Suprapubic skin (tissue), 4 donors: ENCODE measurements around the gene SLC16A3. TPM values are rescaled to one million over a fixed set of nuclear protein-coding genes. Genes with fewer than 3 reads are reported as not detected.

ENCODE experiments used
- DNase-seq, 2 donors: peaks; one replicate each; pipeline ENCODE4 v3.0.0-alpha.2; 2019; ENCODE audit warnings: low spot score in 2 of 2
- H3K27ac ChIP-seq: fragments of 200-600 bp; sonication (generic); one replicate; pipeline ENCODE4 v1.5.1; 2019
- H3K27me3 ChIP-seq: fragments of 200-600 bp; sonication (generic); one replicate; pipeline ENCODE4 v1.5.1; 2019
- H3K36me3 ChIP-seq: fragments of 200-600 bp; sonication (generic); one replicate; pipeline ENCODE4 v1.5.1; 2019
- H3K4me1 ChIP-seq: fragments of 200-600 bp; sonication (generic); one replicate; pipeline ENCODE4 v1.5.1; 2019
- H3K4me3 ChIP-seq: fragments of 200-600 bp; sonication (generic); one replicate; pipeline ENCODE4 v1.5.1; 2019; ENCODE audit warnings: mild to moderate bottlenecking
- H3K9me3 ChIP-seq: fragments of 200-600 bp; sonication (generic); one replicate; pipeline ENCODE4 v1.5.1; 2019
- CTCF ChIP-seq, 2 donors: fragments of 200-600 bp in 1 of 2; fragments of 450-650 bp in 1 of 2; sonication (generic) in 1 of 2; IDR thresholded peaks; one replicate each; pipeline ENCODE4 v1.5.1; 2016 to 2019; ENCODE audit warnings: antibody characterized with exemption in 2 of 2, mild to moderate bottlenecking in 1 of 2, moderate library complexity in 1 of 2
- EP300 ChIP-seq: sonication (generic); formaldehyde crosslinking; IDR thresholded peaks from one replicate; pipeline ENCODE4 v1.6.1; 2017; ENCODE audit warnings: antibody characterized with exemption
- POLR2A ChIP-seq, 2 donors: fragments of 450-650 bp; IDR thresholded peaks; one replicate each; pipeline ENCODE4 v1.6.1; 2017; ENCODE audit warnings: antibody characterized with exemption in 2 of 2, mild to moderate bottlenecking in 2 of 2, moderate library complexity in 2 of 2
- POLR2AphosphoS5 ChIP-seq, 3 donors: sonication (generic); formaldehyde crosslinking; IDR thresholded peaks; one replicate each; pipeline ENCODE4 v1.6.1; 2017; ENCODE audit warnings: antibody characterized with exemption in 3 of 3
- WGBS: methylation state at CpG from one replicate; pipeline ENCODE4 v1.1.5; 2018; 5-methylcytosine and 5-hydroxymethylcytosine counted together
- total RNA-seq, 4 donors: library from RNA; depleted of rRNA; stranded (reverse); fragments of >200 nt; gene quantifications; one replicate each; pipeline ENCODE4 v1.1.0, GENCODE V29; 2016

Gene SLC16A3
- total RNA-seq, 4 donors from 2014 or later: 3.6 to 7.6 (median 4.5) TPM

GRCh38 chr17:82224666-82225065 lies 4.2 kb upstream of the SLC16A3 start:
- Histone ChIP-seq H3K9me3 (no peaks in the 10 kb centered on the region), H3K4me3 (no peak overlapping the region), H3K36me3 (no peaks in the 10 kb centered on the region), H3K4me1 (peaks cover 16% of the 10 kb centered on the region), H3K27me3 (peaks cover 17% of the 10 kb centered on the region), H3K27ac (no peak overlapping the region)
- DNase-seq: no peak
- TF ChIP-seq POLR2A (IDR thresholded peaks at IDR 0.05) (no peak), EP300 (no peak), CTCF (IDR thresholded peaks at IDR 0.05) (no peak), POLR2AphosphoS5 (IDR thresholded peaks at IDR 0.05) (no peak)
- WGBS: 58% methylated on average over 8 of the region's 8 CpGs

GRCh38 chr17:82225368-82226029 lies 3.3 kb upstream of the SLC16A3 start:
- peaks cover 25% of the 10 kb centered on the region for H3K4me1 ChIP-seq
- H3K27ac ChIP-seq: no peak overlapping the region
- 92% methylated on average over 13 of the region's 24 CpGs for WGBS
- no peaks in the 10 kb centered on the region for H3K36me3 ChIP-seq
- no peak for TF ChIP-seq CTCF (IDR thresholded peaks at IDR 0.05)
- no peak for TF ChIP-seq EP300
- TF ChIP-seq POLR2AphosphoS5 (IDR thresholded peaks at IDR 0.05): no peak
- no peaks in the 10 kb centered on the region for H3K9me3 ChIP-seq
- peak in 1 of 2 donors; percentile 60 for DNase-seq
- H3K27me3 ChIP-seq: peaks cover 24% of the 10 kb centered on the region
- H3K4me3 ChIP-seq: no peak overlapping the region

- no peaks in the 10 kb centered on the region for H3K36me3 ChIP-seq
- no peak overlapping the region for H3K4me3 ChIP-seq
- peaks cover 26% of the 10 kb centered on the region for H3K27me3 ChIP-seq
- H3K9me3 ChIP-seq: no peaks in the 10 kb centered on the region
- peaks cover 32% of the 10 kb centered on the region for H3K4me1 ChIP-seq
- no peak for TF ChIP-seq POLR2A (IDR thresholded peaks at IDR 0.05)
- 88% methylated on average over 4 of the region's 15 CpGs for WGBS
- H3K27ac ChIP-seq: no peak overlapping the region
- no peak for DNase-seq
Observed at GRCh38 chr17:82226146-82226808, 2.6 kb upstream of the SLC16A3 start.

- H3K4me1 ChIP-seq: peaks cover 40% of the 10 kb centered on the region
- 95% methylated on average over 8 of the region's 16 CpGs for WGBS
- H3K9me3 ChIP-seq: no peaks in the 10 kb centered on the region
- no peak overlapping the region for H3K27ac ChIP-seq
- DNase-seq: no peak
- no peaks in the 10 kb centered on the region for H3K36me3 ChIP-seq
- H3K4me3 ChIP-seq: no peak overlapping the region
- peaks cover 26% of the 10 kb centered on the region for H3K27me3 ChIP-seq
- TF ChIP-seq POLR2A (IDR thresholded peaks at IDR 0.05) (no peak), CTCF (IDR thresholded peaks at IDR 0.05) (no peak), EP300 (no peak), POLR2AphosphoS5 (IDR thresholded peaks at IDR 0.05) (no peak)
Observed at GRCh38 chr17:82226809-82227628, 1.8 kb upstream of the SLC16A3 start.

- peaks cover 47% of the 10 kb centered on the region for H3K4me1 ChIP-seq
- TF ChIP-seq POLR2AphosphoS5 (IDR thresholded peaks at IDR 0.05) (no peak), EP300 (no peak), POLR2A (IDR thresholded peaks at IDR 0.05) (no peak), CTCF (IDR thresholded peaks at IDR 0.05) (no peak)
- peak overlapping the region; percentile 80 for H3K27ac ChIP-seq
- peaks cover 26% of the 10 kb centered on the region for H3K27me3 ChIP-seq
- 82% methylated on average over 5 of the region's 18 CpGs for whole genome bisulfite sequencing
- no peak for DNase-seq
- H3K36me3 ChIP-seq: no peaks in the 10 kb centered on the region
- H3K4me3 ChIP-seq: peak overlapping the region; percentile 61
- no peaks in the 10 kb centered on the region for H3K9me3 ChIP-seq
Observed at GRCh38 chr17:82227629-82228277, 1.1 kb upstream of the SLC16A3 start.
